Heart left ventricle (tissue), 16 donors: ENCODE measurements around the gene SUFU. TPM values are rescaled to one million over a fixed set of nuclear protein-coding genes. Genes with fewer than 3 reads are reported as not detected.
"Not testable (repeated sequence)": the region's sequence is repeated elsewhere in the genome, so short reads cannot be mapped to it uniquely, and the experiment has no call there.

ENCODE experiments used
- ATAC-seq, 4 donors: fragments of 200-7000 bp; cut with Tn5 transposase; one replicate each; pipeline ENCODE4 v1.9.1; 2020 to 2022; ENCODE audit warnings: moderate library complexity in 4 of 4, mild to moderate bottlenecking in 3 of 4, moderate number of reproducible peaks in 1 of 4
- DNase-seq, 5 donors: peaks; one replicate each; pipeline ENCODE4 v3.0.0-alpha.2; 2020
- H3K27ac ChIP-seq, 12 donors: fragments of 200-600 bp; sonication (generic) in 4 of 12; one replicate each; pipeline versions ENCODE4 v1.5.0 to v1.8.0; 2016 to 2022; ENCODE audit warnings: mild to moderate bottlenecking in 2 of 12
- H3K27me3 ChIP-seq, 9 donors: fragments of 200-600 bp; sonication (generic) in 2 of 9; one replicate each; pipeline versions ENCODE4 v1.5.1 to v1.8.0; 2016 to 2022; ENCODE audit warnings: mild to moderate bottlenecking in 3 of 9
- H3K36me3 ChIP-seq, 9 donors: fragments of 200-600 bp; sonication (generic) in 2 of 9; one replicate each; pipeline versions ENCODE4 v1.5.0 to v1.8.0; 2018 to 2022; ENCODE audit warnings: mild to moderate bottlenecking in 2 of 9
- H3K4me1 ChIP-seq, 12 donors: fragments of 200-600 bp; sonication (generic) in 4 of 12; one replicate each; pipeline versions ENCODE4 v1.5.0 to v1.8.0; 2016 to 2022; ENCODE audit warnings: mild to moderate bottlenecking in 3 of 12
- H3K4me3 ChIP-seq, 12 donors: fragments of 200-600 bp; sonication (generic) in 4 of 12; one replicate each; pipeline versions ENCODE4 v1.5.0 to v1.8.0; 2017 to 2022; ENCODE audit warnings: mild to moderate bottlenecking in 9 of 12, moderate library complexity in 4 of 12
- H3K9me3 ChIP-seq, 12 donors: fragments of 200-600 bp; sonication (generic) in 4 of 12; one replicate each; pipeline versions ENCODE4 v1.5.0 to v1.8.0; 2016 to 2022; ENCODE audit warnings: mild to moderate bottlenecking in 1 of 12
- POLR2A ChIP-seq, 2 donors: fragments of 450-650 bp; IDR thresholded peaks; one replicate each; pipeline ENCODE4 v1.6.1; 2017; ENCODE audit warnings: antibody characterized with exemption in 2 of 2, mild to moderate bottlenecking in 2 of 2, moderate library complexity in 2 of 2
- WGBS, 4 donors: extraction: QIAGEN DNeasy Blood & Tissue Kit in 2 of 4; methylation state at CpG; one replicate each; pipeline versions ENCODE4 v1.1.5 to v1.1.7; 2013 to 2018; 5-methylcytosine and 5-hydroxymethylcytosine counted together
- intact Hi-C, 10 donors: fragments of 100-400 bp; cut with DNase I; formaldehyde crosslinking; loops; one replicate each; pipeline versions ENCODE4 v1.11.1 to v1.14.2; 2022
- long read RNA-seq, 3 donors: library from polyadenylated mRNA; unstranded; transcript quantifications; one replicate each; pipeline ENCODE4 v2.0.0, GENCODE V29; 2020 to 2021
- polyA plus RNA-seq, 2 donors: library from polyadenylated mRNA; stranded (reverse); fragments of 200-250 nt; gene quantifications; one replicate each; pipeline ENCODE4 v1.2.3, GENCODE V29; 2013
- total RNA-seq, 9 donors: library from RNA; depleted of rRNA in 2 of 9; stranded (reverse); fragments of >200 nt in 2 of 9; fragmentation: NEBNext Ultra II Directional in 3 of 9; extraction: Animal tissue kit (Norgen Biotek cat#: 25700) in 3 of 9; gene quantifications; one replicate each; pipeline versions ENCODE4 v1.1.0 to v1.2.4, GENCODE V29; 2016 to 2023
- TF ChIP-seq, protein P1 (sequence below), 12 donors: fragments of 200-600 bp; sonication (generic) in 4 of 12; IDR thresholded peaks; one replicate each; pipeline versions ENCODE4 v1.5.0 to v1.8.0; 2018 to 2022; ENCODE audit warnings: antibody characterized with exemption in 12 of 12, mild to moderate bottlenecking in 5 of 12
- donor health status: ischemic (EF 13 %, LVEDD 7.1; RV severe dilation, severe dysfunction).
- donor health status: healthy with polysubstance abuse.
- donor health status: DM: no; HTN: yes; CAD: no.
- donor health status: DM: no; HTN: no; CAD: no.
- donor health status: ischemic (EF 25% LVEDD 6.9; RV normal size, moderate dysfunction).
- donor health status: ischemic (EF 25% LVEDD 5.7; RV mildly dilated, moderate dysfunction).
- donor health status: healthy.
- donor health status: DM: yes; HTN: yes; CAD: no.
- donor health status: ischemic (EF 35%, LVEDD 5.7; RV mildly dilated, moderate dysfunction).
- donor health status: nonischemic (EF 11% LVEDD 7.7; RV severe dilation, severe dysfunction).
- donor health status: DM: yes; HTN: yes; CAD: no.
- donor health status: PGD.
- donor health status: ischemic (EF 29% LVEDD 5.4; RV normal size, mild dysfunction).
- donor health status: nonischemic (EF 23%, LVEDD 6.1; RV moderate dilation, normal function).

The SUFU gene
- 10 to 100 TPM in 1 of 9 donors, 1 to 10 TPM in 8; 5.8 to 12.7 (median 7.7) TPM for total RNA-seq
- 1 to 10 TPM; 3.7 to 5.3 TPM for polyA plus RNA-seq
- long read RNA-seq, donor 1, partial matches to known transcripts = 0 of 8 reads
- long read RNA-seq, donor 1, other reads (novel, unspliced or antisense) = 8 of 8 reads
- long read RNA-seq, donor 2, partial matches to known transcripts = 0 of 6 reads
- long read RNA-seq, donor 2, other reads (novel, unspliced or antisense) = 6 of 6 reads
- long read RNA-seq, donor 3, full-length matches to known transcripts = 1 of 6 reads
- long read RNA-seq, donor 3, partial matches to known transcripts = 0 of 6 reads
- long read RNA-seq, donor 3, other reads (novel, unspliced or antisense) = 5 of 6 reads

DNA sequence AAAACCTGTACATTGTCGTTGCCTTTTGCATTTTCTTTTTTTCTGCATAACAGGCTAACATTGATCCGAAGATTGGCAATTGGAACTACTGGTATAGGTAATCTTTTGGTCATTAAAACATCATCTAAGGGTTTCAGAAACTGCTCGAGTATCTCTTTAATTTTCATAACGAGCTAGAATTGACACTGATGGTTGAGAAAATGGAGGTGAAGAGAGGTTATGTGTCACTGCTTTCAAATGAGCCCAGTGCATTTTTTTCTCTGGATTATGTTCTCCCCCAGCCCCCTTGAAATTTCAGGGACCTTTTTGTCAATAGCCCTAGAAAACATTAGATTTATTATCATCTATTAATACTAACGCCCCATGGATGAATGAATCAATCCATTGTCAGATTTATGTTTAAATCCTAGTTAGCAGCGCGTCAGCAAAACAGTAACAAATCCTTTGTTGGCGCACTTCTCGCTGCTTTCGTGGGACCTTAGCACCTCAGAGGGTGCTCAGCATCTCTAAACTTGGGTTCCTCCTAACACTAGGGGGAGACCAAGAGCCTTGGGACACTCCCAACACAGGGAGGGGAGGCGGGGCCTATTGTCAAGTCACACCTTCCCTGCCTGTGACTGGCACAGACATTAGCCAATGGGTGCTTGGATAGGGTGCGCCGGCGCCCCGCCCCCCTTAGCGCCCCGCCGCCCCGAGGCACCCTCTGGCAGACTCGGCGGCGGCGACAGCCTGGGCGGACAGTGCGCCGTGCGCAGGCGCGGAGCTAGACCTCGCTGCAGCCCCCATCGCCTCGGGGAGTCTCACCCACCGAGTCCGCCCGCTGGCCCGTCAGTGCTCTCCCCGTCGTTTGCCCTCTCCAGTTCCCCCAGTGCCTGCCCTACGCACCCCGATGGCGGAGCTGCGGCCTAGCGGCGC, at the start of gene SUFU:
Gene SUFU, plus strand, starts transcription at position 709 of the 915 bp plus-strand sequence. Its CDS starts 181 bp downstream, at position 890.
- H3K27me3 ChIP-seq = no peaks in the 10 kb centered on the region
- peak within 1 kb of the TSS; percentile 51 to 98 (median 88) for H3K27ac ChIP-seq
- H3K36me3 ChIP-seq = peaks cover 0 to 18% (median 0%) of the 10 kb centered on the region in 9 donors
- no peaks in the 10 kb centered on the region for H3K9me3 ChIP-seq
- DNase-seq (peak; percentile 98 to 99 (median 98)), ATAC-seq (peak; percentile 77 to 90 (median 82))
- peak within 1 kb of the TSS; percentile 70 to 97 (median 84) for H3K4me3 ChIP-seq
- 1 to 2% (median 1%) methylated on average over 25 to 44 of the region's 44 CpGs for WGBS, 4 donors
- TF ChIP-seq POLR2A (IDR thresholded peaks at IDR 0.05) = peak in 1 of 2 donors; percentile 85
- TF ChIP-seq, protein P1, sequence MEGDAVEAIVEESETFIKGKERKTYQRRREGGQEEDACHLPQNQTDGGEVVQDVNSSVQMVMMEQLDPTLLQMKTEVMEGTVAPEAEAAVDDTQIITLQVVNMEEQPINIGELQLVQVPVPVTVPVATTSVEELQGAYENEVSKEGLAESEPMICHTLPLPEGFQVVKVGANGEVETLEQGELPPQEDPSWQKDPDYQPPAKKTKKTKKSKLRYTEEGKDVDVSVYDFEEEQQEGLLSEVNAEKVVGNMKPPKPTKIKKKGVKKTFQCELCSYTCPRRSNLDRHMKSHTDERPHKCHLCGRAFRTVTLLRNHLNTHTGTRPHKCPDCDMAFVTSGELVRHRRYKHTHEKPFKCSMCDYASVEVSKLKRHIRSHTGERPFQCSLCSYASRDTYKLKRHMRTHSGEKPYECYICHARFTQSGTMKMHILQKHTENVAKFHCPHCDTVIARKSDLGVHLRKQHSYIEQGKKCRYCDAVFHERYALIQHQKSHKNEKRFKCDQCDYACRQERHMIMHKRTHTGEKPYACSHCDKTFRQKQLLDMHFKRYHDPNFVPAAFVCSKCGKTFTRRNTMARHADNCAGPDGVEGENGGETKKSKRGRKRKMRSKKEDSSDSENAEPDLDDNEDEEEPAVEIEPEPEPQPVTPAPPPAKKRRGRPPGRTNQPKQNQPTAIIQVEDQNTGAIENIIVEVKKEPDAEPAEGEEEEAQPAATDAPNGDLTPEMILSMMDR (IDR thresholded peaks at IDR 0.05) = peak; percentile 85 to 98 (median 95)
- intact Hi-C loops = loop anchor here in 8 of 10 donors (1.0 to 10.0 kb wide), 8 partner anchors 71 to 141 kb away; partner anchors contain the start of genes TRIM8 (in 2 of the 8) and CUEDC2 (in 1 of the 8)
- H3K4me1 ChIP-seq = peaks cover 0 to 71% (median 43%) of the 10 kb centered on the region in 12 donors

DNA sequence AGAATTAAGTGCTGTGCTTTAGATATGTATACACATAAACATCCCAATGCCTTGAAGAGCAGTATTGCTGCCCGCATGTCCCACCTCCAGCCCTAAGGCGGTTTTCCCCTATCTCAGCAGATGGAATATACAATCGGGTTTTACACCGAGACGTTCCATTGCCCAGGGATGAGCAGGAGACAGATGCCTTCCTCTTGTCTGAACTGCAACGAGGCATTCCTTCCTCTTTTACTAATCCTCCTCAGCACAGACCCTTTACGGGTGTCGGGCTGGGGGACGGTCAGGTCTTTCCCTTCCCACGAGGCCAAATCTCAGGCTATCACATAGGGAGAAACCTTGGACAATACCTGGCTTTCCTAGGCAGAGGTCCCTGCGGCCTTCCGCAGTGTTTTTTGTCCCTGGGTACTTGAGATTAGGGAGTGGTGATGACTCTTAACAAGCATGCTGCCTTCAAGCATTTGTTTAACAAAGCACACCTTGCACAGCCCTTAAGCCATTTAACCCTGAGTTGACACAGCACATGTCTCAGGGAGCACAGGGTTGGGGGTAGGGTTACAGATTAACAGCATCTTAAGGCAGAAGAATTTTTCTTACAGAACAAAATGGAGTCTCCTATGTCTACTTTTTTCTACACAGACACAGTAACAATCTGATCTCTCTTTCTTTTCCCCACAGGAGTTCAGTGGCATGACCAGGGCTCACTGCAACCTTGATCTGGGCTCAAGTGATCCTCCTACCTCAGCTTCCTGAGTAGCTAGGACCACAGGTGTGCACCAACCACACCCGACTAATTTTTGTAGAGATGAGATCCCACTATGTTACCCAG, 48.9 kb upstream of the SUFU start:
- Histone ChIP-seq H3K27ac (peak overlapping the region in 1 of 12 donors; percentile 91), H3K36me3 (peaks cover 0 to 11% (median 0%) of the 10 kb centered on the region in 9 donors), H3K4me1 (peaks cover 0 to 43% (median 13%) of the 10 kb centered on the region in 12 donors)
- ATAC-seq, DNase-seq, H3K9me3 ChIP-seq, H3K27me3 ChIP-seq, intact Hi-C loops, H3K4me3 ChIP-seq: not testable (repeated sequence)
- whole genome bisulfite sequencing, 4 donors = 74 to 84% (median 78%) methylated on average over 13 of the region's 13 CpGs

DNA sequence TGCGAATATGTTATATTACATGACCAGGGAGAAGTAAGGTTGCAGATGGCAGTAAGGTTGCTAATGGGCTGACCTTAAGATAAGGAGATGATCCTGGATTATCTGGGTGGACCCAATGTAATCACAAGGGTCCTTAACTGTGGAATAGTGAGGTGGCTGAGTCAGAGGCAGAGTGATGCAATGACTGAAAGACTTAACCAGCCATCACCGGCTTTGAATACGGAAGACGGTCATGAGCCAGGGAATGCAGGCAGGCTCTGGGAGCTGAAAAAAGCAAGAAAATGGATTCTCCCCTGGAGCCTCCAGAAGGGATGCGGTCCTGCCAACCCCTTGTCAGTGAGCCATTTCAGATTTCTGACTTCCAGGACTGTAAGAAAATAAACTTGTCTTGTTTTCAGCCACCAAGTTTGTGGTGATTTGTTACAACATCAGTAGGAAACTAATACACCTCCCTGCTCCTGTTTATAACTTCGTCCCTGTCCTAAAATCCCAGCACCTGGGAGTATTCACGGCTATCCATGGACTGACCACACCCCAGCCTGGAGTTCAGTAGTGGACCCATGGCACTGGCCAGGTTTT, 47.8 kb upstream of the SUFU start:
- intact Hi-C loops = no loop called here
- DNase-seq (no peak), ATAC-seq (peak in 1 of 4 donors; percentile 21)
- TF ChIP-seq, protein P1 (IDR thresholded peaks at IDR 0.05) = no peak
- no peak for TF ChIP-seq POLR2A (IDR thresholded peaks at IDR 0.05)
- Histone ChIP-seq H3K27ac (peak overlapping the region in 1 of 12 donors; percentile 55), H3K4me1 (peaks cover 0 to 42% (median 11%) of the 10 kb centered on the region in 12 donors), H3K36me3 (peaks cover 0 to 11% (median 0%) of the 10 kb centered on the region in 9 donors), H3K27me3 (no peaks in the 10 kb centered on the region), H3K4me3 (no peak overlapping the region), H3K9me3 (no peaks in the 10 kb centered on the region)
- WGBS, 4 donors = 83 to 88% (median 85%) methylated on average over 7 of the region's 7 CpGs
